NT2/D1 (cell line): Measurements from ENCODE around the gene POU4F2.

Experiments
- YY1 ChIP-seq: IDR thresholded peaks from 2 replicates; pipeline ENCODE4 v1.6.1; 2011; ENCODE audit not compliant: insufficient read length, insufficient read depth
- ZNF274 ChIP-seq: IDR thresholded peaks from 2 replicates; pipeline ENCODE4 v1.6.1; 2011; ENCODE audit warnings: mild to moderate bottlenecking, low read depth, low read length

DNA sequence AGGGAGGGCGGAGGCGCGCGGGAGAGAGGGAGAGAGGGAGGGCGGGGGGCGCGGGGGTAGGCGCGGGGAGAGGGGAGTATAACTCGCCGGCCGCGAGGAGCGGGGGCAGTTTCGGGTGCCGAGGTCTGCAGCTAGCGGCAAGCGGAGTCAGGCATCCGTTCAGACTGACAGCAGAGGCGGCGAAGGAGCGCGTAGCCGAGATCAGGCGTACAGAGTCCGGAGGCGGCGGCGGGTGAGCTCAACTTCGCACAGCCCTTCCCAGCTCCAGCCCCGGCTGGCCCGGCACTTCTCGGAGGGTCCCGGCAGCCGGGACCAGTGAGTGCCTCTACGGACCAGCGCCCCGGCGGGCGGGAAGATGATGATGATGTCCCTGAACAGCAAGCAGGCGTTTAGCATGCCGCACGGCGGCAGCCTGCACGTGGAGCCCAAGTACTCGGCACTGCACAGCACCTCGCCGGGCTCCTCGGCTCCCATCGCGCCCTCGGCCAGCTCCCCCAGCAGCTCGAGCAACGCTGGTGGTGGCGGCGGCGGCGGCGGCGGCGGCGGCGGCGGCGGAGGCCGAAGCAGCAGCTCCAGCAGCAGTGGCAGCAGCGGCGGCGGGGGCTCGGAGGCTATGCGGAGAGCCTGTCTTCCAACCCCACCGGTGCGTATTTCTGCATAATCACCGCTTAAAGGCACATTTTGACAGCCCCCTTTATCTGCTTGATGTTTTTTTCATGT, at the start of gene POU4F2:
- no peak for TF ChIP-seq YY1
- TF ChIP-seq ZNF274 = no peak
